ENCODE measurements around the gene ASPSCR1.

The ASPSCR1 gene

GRCh38 chr17:82012261-82012639 is 34.8 kb downstream of the ASPSCR1 start:
- H3K14ac ChIP-seq (ENCODE audit: low read length): peak overlapping the region; percentile 38
- H3K4me2 ChIP-seq (ENCODE audit: insufficient read depth, low read length, poor library complexity, severe bottlenecking): no peak overlapping the region

GRCh38 chr17:82012640-82013295 is 35.3 kb downstream of the ASPSCR1 start:
- Histone ChIP-seq H3K4ac (ENCODE audit: low read length) (no peak overlapping the region), H4K8ac (ENCODE audit: low read depth, low read length) (no peak overlapping the region), H2AK5ac (ENCODE audit: low read depth, low read length) (peak overlapping the region; percentile 56), H3K9ac (ENCODE audit: low read depth, low read length, poor library complexity) (peak overlapping the region; percentile 63), H2BK12ac (ENCODE audit: low read length) (no peak overlapping the region), H3K23ac (ENCODE audit: low read depth, low read length, poor library complexity) (peak overlapping the region; percentile 20), H3K9me3 (replicated peaks in 1 of 2; ENCODE audit: control insufficient read depth in 2 of 2, insufficient read depth in 1 of 2, low read depth in 1 of 2, low read length in 2 of 2) (no peaks in the 10 kb centered on the region), H3K4me3 (ENCODE audit: low read length in 2 of 2) (no peak overlapping the region), H4K91ac (ENCODE audit: low read depth, low read length, poor library complexity) (no peak overlapping the region), H3K79me1 (ENCODE audit: low read depth, low read length) (no peaks in the 10 kb centered on the region), H3K4me1 (ENCODE audit: control insufficient read depth in 2 of 2, insufficient read depth in 1 of 2, low read depth in 1 of 2, low read length in 2 of 2) (peaks cover 0 to 15% of the 10 kb centered on the region in 2 donors), H3K14ac (ENCODE audit: low read length) (peak overlapping the region; percentile 94), H3K36me3 (replicated peaks in 1 of 2; ENCODE audit: control insufficient read depth in 2 of 2, insufficient read depth in 2 of 2, low read length in 2 of 2) (peaks cover 1 to 9% of the 10 kb centered on the region in 2 donors), H3K18ac (ENCODE audit: low read length) (no peak overlapping the region), H3K27me3 (ENCODE audit: control insufficient read depth in 3 of 3, insufficient read depth in 3 of 3, low read depth in 1 of 3, low read length in 3 of 3) (no peaks in the 10 kb centered on the region), H2BK5ac (ENCODE audit: low read length) (no peak overlapping the region), H3K27ac (replicated peaks; ENCODE audit: low read length) (peak overlapping the region; percentile 22), H2AFZ (ENCODE audit: low read length) (no peak overlapping the region), H2BK15ac (ENCODE audit: low read length) (no peak overlapping the region), H2BK120ac (ENCODE audit: low read depth, low read length) (no peak overlapping the region), H3K4me2 (ENCODE audit: insufficient read depth, low read length, poor library complexity, severe bottlenecking) (no peak overlapping the region)
- DNase-seq (ENCODE audit: low spot score): no peak
- no CpG with 5 or more reads among the region's 19 CpGs for WGBS, 2 donors (ENCODE audit: extremely low coverage in 2 of 2, insufficient read length in 2 of 2, insufficient replicate concordance in 1 of 2)

More at GRCh38 chr17:82012261-82012639, 34.8 kb downstream of the ASPSCR1 start:
- H3K27ac ChIP-seq (replicated peaks; ENCODE audit: low read length): no peak overlapping the region
- no peak overlapping the region for H2AK5ac ChIP-seq (ENCODE audit: low read depth, low read length)
- H4K91ac ChIP-seq (ENCODE audit: low read depth, low read length, poor library complexity): no peak overlapping the region
- H4K8ac ChIP-seq (ENCODE audit: low read depth, low read length): no peak overlapping the region
- no peak overlapping the region for H2AFZ ChIP-seq (ENCODE audit: low read length)
- H2BK120ac ChIP-seq (ENCODE audit: low read depth, low read length): no peak overlapping the region
- H3K18ac ChIP-seq (ENCODE audit: low read length): no peak overlapping the region
- peak overlapping the region; percentile 80 for H3K23ac ChIP-seq (ENCODE audit: low read depth, low read length, poor library complexity)
- no peak overlapping the region for H3K4ac ChIP-seq (ENCODE audit: low read length)
- H3K27me3 ChIP-seq (ENCODE audit: control insufficient read depth in 3 of 3, insufficient read depth in 3 of 3, low read depth in 1 of 3, low read length in 3 of 3): no peaks in the 10 kb centered on the region
- H2BK12ac ChIP-seq (ENCODE audit: low read length): no peak overlapping the region
- H3K9ac ChIP-seq (ENCODE audit: low read depth, low read length, poor library complexity): peak overlapping the region; percentile 63
- H3K9me3 ChIP-seq (replicated peaks in 1 of 2; ENCODE audit: control insufficient read depth in 2 of 2, insufficient read depth in 1 of 2, low read depth in 1 of 2, low read length in 2 of 2): no peaks in the 10 kb centered on the region
- H3K4me1 ChIP-seq (ENCODE audit: control insufficient read depth in 2 of 2, insufficient read depth in 1 of 2, low read depth in 1 of 2, low read length in 2 of 2): peaks cover 0 to 15% of the 10 kb centered on the region in 2 donors
- no peak overlapping the region for H2BK5ac ChIP-seq (ENCODE audit: low read length)
- H3K4me3 ChIP-seq (ENCODE audit: low read length in 2 of 2): no peak overlapping the region
- H3K79me1 ChIP-seq (ENCODE audit: low read depth, low read length): no peaks in the 10 kb centered on the region
- peaks cover 1 to 5% of the 10 kb centered on the region in 2 donors for H3K36me3 ChIP-seq (replicated peaks in 1 of 2; ENCODE audit: control insufficient read depth in 2 of 2, insufficient read depth in 2 of 2, low read length in 2 of 2)
- no CpG with 5 or more reads among the region's 20 CpGs for WGBS, 2 donors (ENCODE audit: extremely low coverage in 2 of 2, insufficient read length in 2 of 2, insufficient replicate concordance in 1 of 2)
- H2BK15ac ChIP-seq (ENCODE audit: low read length): no peak overlapping the region
- DNase-seq (ENCODE audit: low spot score): no peak

- H3K9me3 ChIP-seq (replicated peaks in 1 of 2; ENCODE audit: control insufficient read depth in 2 of 2, insufficient read depth in 1 of 2, low read depth in 1 of 2, low read length in 2 of 2): no peaks in the 10 kb centered on the region
- H3K9ac ChIP-seq (ENCODE audit: low read depth, low read length, poor library complexity): peak overlapping the region; percentile 70
- no peak overlapping the region for H3K14ac ChIP-seq (ENCODE audit: low read length)
- DNase-seq (ENCODE audit: low spot score): no peak
- no peaks in the 10 kb centered on the region for H3K27me3 ChIP-seq (ENCODE audit: control insufficient read depth in 3 of 3, insufficient read depth in 3 of 3, low read depth in 1 of 3, low read length in 3 of 3)
- H2BK120ac ChIP-seq (ENCODE audit: low read depth, low read length): no peak overlapping the region
- peak overlapping the region; percentile 73 for H2BK12ac ChIP-seq (ENCODE audit: low read length)
- H4K91ac ChIP-seq (ENCODE audit: low read depth, low read length, poor library complexity): no peak overlapping the region
- H3K79me1 ChIP-seq (ENCODE audit: low read depth, low read length): no peaks in the 10 kb centered on the region
- H4K8ac ChIP-seq (ENCODE audit: low read depth, low read length): no peak overlapping the region
- no peak overlapping the region for H3K4me2 ChIP-seq (ENCODE audit: insufficient read depth, low read length, poor library complexity, severe bottlenecking)
- peaks cover 1 to 15% of the 10 kb centered on the region in 2 donors for H3K36me3 ChIP-seq (replicated peaks in 1 of 2; ENCODE audit: control insufficient read depth in 2 of 2, insufficient read depth in 2 of 2, low read length in 2 of 2)
- H3K4ac ChIP-seq (ENCODE audit: low read length): no peak overlapping the region
- peak overlapping the region; percentile 76 for H3K18ac ChIP-seq (ENCODE audit: low read length)
- H3K4me1 ChIP-seq (ENCODE audit: control insufficient read depth in 2 of 2, insufficient read depth in 1 of 2, low read depth in 1 of 2, low read length in 2 of 2): peaks cover 0 to 15% of the 10 kb centered on the region in 2 donors
- no peak overlapping the region for H3K27ac ChIP-seq (replicated peaks; ENCODE audit: low read length)
- H3K23ac ChIP-seq (ENCODE audit: low read depth, low read length, poor library complexity): peak overlapping the region; percentile 20
- H3K4me3 ChIP-seq (ENCODE audit: low read length in 2 of 2): no peak overlapping the region
- no peak overlapping the region for H2BK5ac ChIP-seq (ENCODE audit: low read length)
- whole genome bisulfite sequencing, 2 donors (ENCODE audit: extremely low coverage in 2 of 2, insufficient read length in 2 of 2, insufficient replicate concordance in 1 of 2): no CpG with 5 or more reads among the region's 22 CpGs
- H2AFZ ChIP-seq (ENCODE audit: low read length): no peak overlapping the region
- no peak overlapping the region for H2AK5ac ChIP-seq (ENCODE audit: low read depth, low read length)
- no peak overlapping the region for H2BK15ac ChIP-seq (ENCODE audit: low read length)
These were observed 35.9 kb downstream of the ASPSCR1 start for GRCh38 chr17:82013341-82013740.

- Histone ChIP-seq H3K27me3 (ENCODE audit: control insufficient read depth in 3 of 3, insufficient read depth in 3 of 3, low read depth in 1 of 3, low read length in 3 of 3) (no peaks in the 10 kb centered on the region), H2AK5ac (ENCODE audit: low read depth, low read length) (no peak overlapping the region), H3K9ac (ENCODE audit: low read depth, low read length, poor library complexity) (peak overlapping the region; percentile 44), H3K4me3 (ENCODE audit: low read length in 2 of 2) (no peak overlapping the region), H3K4me1 (ENCODE audit: control insufficient read depth in 2 of 2, insufficient read depth in 1 of 2, low read depth in 1 of 2, low read length in 2 of 2) (peaks cover 0 to 15% of the 10 kb centered on the region in 2 donors), H2AFZ (ENCODE audit: low read length) (no peak overlapping the region), H3K27ac (replicated peaks; ENCODE audit: low read length) (no peak overlapping the region), H3K23ac (ENCODE audit: low read depth, low read length, poor library complexity) (peak overlapping the region; percentile 85), H3K4me2 (ENCODE audit: insufficient read depth, low read length, poor library complexity, severe bottlenecking) (no peak overlapping the region), H2BK120ac (ENCODE audit: low read depth, low read length) (no peak overlapping the region), H3K18ac (ENCODE audit: low read length) (no peak overlapping the region), H4K91ac (ENCODE audit: low read depth, low read length, poor library complexity) (no peak overlapping the region), H2BK12ac (ENCODE audit: low read length) (no peak overlapping the region), H3K36me3 (replicated peaks in 1 of 2; ENCODE audit: control insufficient read depth in 2 of 2, insufficient read depth in 2 of 2, low read length in 2 of 2) (peaks cover 4 to 20% of the 10 kb centered on the region in 2 donors), H3K14ac (ENCODE audit: low read length) (no peak overlapping the region), H3K79me1 (ENCODE audit: low read depth, low read length) (no peaks in the 10 kb centered on the region), H2BK15ac (ENCODE audit: low read length) (no peak overlapping the region), H4K8ac (ENCODE audit: low read depth, low read length) (peak overlapping the region; percentile 17), H3K9me3 (replicated peaks in 1 of 2; ENCODE audit: control insufficient read depth in 2 of 2, insufficient read depth in 1 of 2, low read depth in 1 of 2, low read length in 2 of 2) (no peaks in the 10 kb centered on the region), H3K4ac (ENCODE audit: low read length) (no peak overlapping the region), H2BK5ac (ENCODE audit: low read length) (no peak overlapping the region)
- WGBS, 2 donors (ENCODE audit: extremely low coverage in 2 of 2, insufficient read length in 2 of 2, insufficient replicate concordance in 1 of 2): no CpG with 5 or more reads among the region's 16 CpGs
- DNase-seq (ENCODE audit: low spot score): no peak
These were observed 36.4 kb downstream of the ASPSCR1 start for GRCh38 chr17:82013772-82014321.

Measured in neuronal stem cell (in vitro differentiated cells).